ENCODE data around the gene PRR15. TPM values are rescaled to one million over a fixed set of nuclear protein-coding genes. Genes with fewer than 3 reads are reported as not detected.

The PRR15 gene
- total RNA-seq, 1 donor, result not detected

DNA sequence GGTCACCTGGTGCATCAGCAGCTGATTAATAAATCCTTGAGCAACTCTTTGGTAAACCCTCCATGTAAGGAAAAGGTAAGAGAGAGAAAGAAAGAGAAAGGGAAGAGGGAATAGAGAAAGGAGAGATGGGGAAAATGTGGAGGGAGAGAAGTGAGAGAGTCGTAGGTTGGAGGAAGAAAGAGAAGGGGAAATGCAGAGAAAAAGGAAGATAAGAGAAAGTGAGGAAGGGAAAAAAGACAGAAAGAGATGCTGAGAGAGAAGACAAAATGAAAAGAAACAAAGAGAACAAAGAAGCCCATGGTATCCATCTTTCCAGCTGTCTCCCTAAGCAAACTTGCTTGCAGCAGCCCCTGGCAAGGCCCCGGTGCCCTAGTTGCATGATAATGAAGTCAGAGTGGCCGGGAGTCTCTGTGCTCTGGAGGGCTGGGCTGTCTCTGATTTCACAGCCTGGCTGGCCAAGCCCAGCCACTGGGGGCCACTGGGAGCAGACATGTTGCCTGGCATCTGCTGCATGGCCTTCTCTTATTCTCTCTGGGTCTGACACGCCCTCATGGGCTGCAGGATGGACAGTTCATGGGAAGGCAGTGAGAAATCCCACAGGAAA, 48.4 kb downstream of the PRR15 start:
- Histone ChIP-seq H3K4me3 (ENCODE audit: low read length) (no peak overlapping the region), H3K9me3 (ENCODE audit: low read depth, low read length) (no peaks in the 10 kb centered on the region), H3K4me1 (ENCODE audit: insufficient read depth, low read length) (no peaks in the 10 kb centered on the region), H3K27me3 (ENCODE audit: insufficient read depth, low read length) (no peaks in the 10 kb centered on the region)

DNA sequence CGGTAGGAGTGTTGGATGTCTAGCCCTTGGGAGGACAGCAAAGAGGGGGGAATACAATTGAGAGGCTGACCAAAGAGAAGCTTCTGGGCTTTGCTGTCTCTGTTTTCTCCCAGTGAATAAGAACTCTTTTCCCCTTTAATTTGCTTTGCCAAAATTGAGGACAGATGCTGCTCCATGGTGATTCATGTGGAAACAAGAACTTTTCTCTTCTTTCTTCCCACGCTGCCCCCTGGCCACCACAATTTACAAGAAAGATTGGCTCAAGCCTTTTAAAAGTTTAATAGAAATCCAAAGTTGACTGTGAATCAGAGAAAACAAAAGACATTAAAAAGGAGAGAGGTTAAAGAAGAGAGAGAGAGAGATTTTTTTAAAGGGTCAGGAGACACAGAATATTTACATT, 49.0 kb downstream of the PRR15 start:
- no peaks in the 10 kb centered on the region for H3K27me3 ChIP-seq (ENCODE audit: insufficient read depth, low read length)
- no peaks in the 10 kb centered on the region for H3K4me1 ChIP-seq (ENCODE audit: insufficient read depth, low read length)

DNA sequence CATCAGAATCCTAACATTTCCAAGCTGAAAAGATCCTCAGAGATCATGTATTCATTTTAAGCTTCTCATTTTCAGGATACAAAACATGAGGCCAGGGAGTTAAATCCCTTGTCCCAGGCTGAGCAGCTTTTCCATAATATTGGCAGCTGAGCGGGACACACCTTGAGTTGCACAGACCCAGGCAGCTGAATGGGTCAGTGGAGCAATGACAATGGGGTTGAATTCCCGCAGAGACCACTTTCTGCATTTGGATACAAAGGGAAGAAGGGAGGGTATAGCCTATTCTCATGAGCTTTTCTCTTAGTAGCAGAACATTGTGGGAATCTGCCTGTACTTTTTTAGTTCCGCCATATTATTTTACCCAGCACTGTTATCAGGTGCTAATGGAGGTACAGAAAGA, 49.5 kb downstream of the PRR15 start:
- H3K4me1 ChIP-seq (ENCODE audit: insufficient read depth, low read length), result no peaks in the 10 kb centered on the region
- no peaks in the 10 kb centered on the region for H3K9me3 ChIP-seq (ENCODE audit: low read depth, low read length)
- H3K27me3 ChIP-seq (ENCODE audit: insufficient read depth, low read length), result no peaks in the 10 kb centered on the region
- no peak overlapping the region for H3K4me3 ChIP-seq (ENCODE audit: low read length)

More for the DNA sequence above, 49.0 kb downstream of the PRR15 start:
- H3K4me3 ChIP-seq (ENCODE audit: low read length), result no peak overlapping the region
- H3K9me3 ChIP-seq (ENCODE audit: low read depth, low read length), result no peaks in the 10 kb centered on the region

DNA sequence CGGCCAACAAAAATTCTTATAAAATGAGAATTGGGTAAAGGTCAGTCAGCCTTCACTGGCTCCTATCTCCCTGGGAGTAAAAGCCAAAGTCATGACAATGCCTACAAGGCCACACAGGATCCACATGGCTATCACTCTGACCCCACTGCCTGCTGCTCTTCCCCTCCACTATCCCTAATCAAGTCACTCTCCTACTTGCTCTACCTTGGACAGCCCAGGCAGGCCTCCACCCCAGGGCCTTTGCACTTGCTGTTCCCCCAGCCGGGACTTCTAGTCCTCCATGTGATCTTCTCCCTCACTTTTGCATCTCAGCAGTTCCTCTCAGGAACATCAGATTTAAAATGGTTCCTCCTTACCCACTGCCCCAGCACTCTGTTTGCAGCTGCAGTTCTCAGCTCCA, 50.6 kb downstream of the PRR15 start:
- H3K9me3 ChIP-seq (ENCODE audit: low read depth, low read length), result no peaks in the 10 kb centered on the region
- H3K4me3 ChIP-seq (ENCODE audit: low read length), result no peak overlapping the region
- peaks cover 2% of the 10 kb centered on the region for H3K27me3 ChIP-seq (ENCODE audit: insufficient read depth, low read length)
- no peaks in the 10 kb centered on the region for H3K4me1 ChIP-seq (ENCODE audit: insufficient read depth, low read length)

Other genes starting within 250 kb of the PRR15 start
- gene WIPF3, start 242.7 kb downstream of the PRR15 start, total RNA-seq, result under 0.01 TPM